ENCODE data around the gene FKBP11. TPM values are rescaled to one million over a fixed set of nuclear protein-coding genes. Genes with fewer than 3 reads are reported as not detected.

FKBP11 gene
- total RNA-seq, 4 donors from 2014 or later: 3.4 to 8.3 (median 7.1) TPM

DNA sequence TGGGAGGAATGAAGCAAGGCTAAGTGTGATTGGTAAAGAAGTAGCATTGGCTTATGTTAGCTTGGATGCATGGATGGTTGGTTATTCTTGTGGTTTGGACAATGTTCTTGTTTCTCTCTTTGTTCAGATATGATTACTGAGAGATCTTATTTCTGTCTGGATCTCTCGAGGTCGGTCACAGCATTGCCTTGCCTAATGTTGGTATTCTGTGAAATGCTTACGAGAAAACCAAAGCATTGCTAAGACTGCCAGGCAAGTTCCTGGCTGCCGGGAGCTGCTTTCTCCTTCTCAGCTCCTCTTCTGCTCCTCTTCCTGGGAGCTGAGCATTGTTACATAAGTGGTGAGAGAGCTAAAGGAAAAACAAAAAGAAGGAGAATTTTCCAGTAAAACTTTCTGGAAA is 52.2 kb downstream of the FKBP11 start:
- H3K4me1 ChIP-seq: no peaks in the 10 kb centered on the region
- H3K36me3 ChIP-seq: no peaks in the 10 kb centered on the region
- no peak overlapping the region for H3K27ac ChIP-seq
- no peak for TF ChIP-seq CTCF (IDR thresholded peaks at IDR 0.05)
- no peak for TF ChIP-seq POLR2AphosphoS5 (IDR thresholded peaks at IDR 0.05)
- TF ChIP-seq EP300 (IDR thresholded peaks at IDR 0.05): no peak
- TF ChIP-seq POLR2A (IDR thresholded peaks at IDR 0.05): no peak
- ATAC-seq: no peak
- H3K4me3 ChIP-seq: no peak overlapping the region
- no peaks in the 10 kb centered on the region for H3K9me3 ChIP-seq
- 59 to 78% methylated on average over 2 to 3 of the region's 4 CpGs for WGBS, 2 donors (ENCODE audit: low coverage in 1 of 2)
- H3K27me3 ChIP-seq: no peaks in the 10 kb centered on the region

Small RNA genes within 50 kb of the gene (small RNA-seq; reads per million reads assigned to genes)
- 0 reads per million in 4 donors for gene AC073610.1
- gene RNU6-600P: 0 reads per million in 4 donors

Other genes with a start within 250 kb of the FKBP11 start
- gene KANSL2, start 243.3 kb downstream of the FKBP11 start, total RNA-seq: 10 to 100 TPM; 39.0 to 49.0 (median 43.7) TPM
- gene CCNT1, start 208.8 kb downstream of the FKBP11 start, total RNA-seq: 10 to 100 TPM; 17.9 to 40.3 (median 23.1) TPM
- 10 to 100 TPM; 21.9 to 33.0 (median 29.0) TPM for gene ADCY6, start 136.4 kb downstream of the FKBP11 start, total RNA-seq
- 10 to 100 TPM in 3 of 4 donors, 1 to 10 TPM in 1; 9.4 to 39.2 (median 30.1) TPM for gene CACNB3, start 107.0 kb downstream of the FKBP11 start, total RNA-seq
- 10 to 100 TPM; 66.8 to 85.8 (median 73.0) TPM for gene DDX23, start 73.3 kb downstream of the FKBP11 start, total RNA-seq
- 1 to 10 TPM in 1 of 4 donors, under 1 TPM in 1, not detected in 2; 0.19 to 1.9 TPM for gene RND1, start 59.6 kb downstream of the FKBP11 start, total RNA-seq
- gene ARF3, start 32.0 kb upstream of the FKBP11 start, total RNA-seq: 10 to 100 TPM; 52.6 to 91.6 (median 83.1) TPM
- gene WNT10B, start 46.2 kb upstream of the FKBP11 start, total RNA-seq: 1 to 10 TPM in 2 of 4 donors, under 1 TPM in 1, not detected in 1; 0.54 to 3.3 (median 1.2) TPM
- not detected for gene WNT1, start 52.8 kb upstream of the FKBP11 start, total RNA-seq
- gene DDN, start 73.9 kb upstream of the FKBP11 start, total RNA-seq: not detected
- gene PRKAG1, start 93.3 kb upstream of the FKBP11 start, total RNA-seq: 10 to 100 TPM; 55.9 to 79.9 (median 64.2) TPM
- gene KMT2D, start 135.3 kb upstream of the FKBP11 start, total RNA-seq: 10 to 100 TPM; 23.6 to 75.0 (median 53.8) TPM
- under 1 TPM in 1 of 4 donors, not detected in 3; 0.35 TPM for gene RHEBL1, start 144.5 kb upstream of the FKBP11 start, total RNA-seq
- 1 to 10 TPM in 2 of 4 donors, under 1 TPM in 2; 0.54 to 1.2 (median 0.85) TPM for gene DHH, start 169.3 kb upstream of the FKBP11 start, total RNA-seq
- gene LMBR1L, start 185.4 kb upstream of the FKBP11 start, total RNA-seq: 10 to 100 TPM; 17.6 to 77.5 (median 37.5) TPM
- 1,000 to 10,000 TPM in 1 of 4 donors, 100 to 1,000 TPM in 3; 568 to 1,050 (median 731) TPM for gene TUBA1B, start 205.9 kb upstream of the FKBP11 start, total RNA-seq